Neural progenitor cell (in vitro differentiated cells): Measurements from ENCODE around the gene HOXC12. TPM values are rescaled to one million over a fixed set of nuclear protein-coding genes. Genes with fewer than 3 reads are reported as not detected.

Experiments
- DNase-seq: peaks from one replicate; pipeline ENCODE4 v3.0.0-alpha.2; 2016; ENCODE audit warnings: low spot score
- H2AFZ ChIP-seq: fragments of 200-600 bp; sonication (generic); replicated peaks from 2 replicates; pipeline ENCODE4 v1.6.1; 2016; ENCODE audit warnings: antibody characterized with exemption
- H3F3A ChIP-seq: fragments of 200-600 bp; sonication (generic); 2 replicates; pipeline ENCODE4 v1.6.1; 2016; ENCODE audit warnings: antibody characterized with exemption, low read depth
- H3K27ac ChIP-seq: fragments of 200-600 bp; sonication (generic); 2 replicates; pipeline ENCODE4 v1.5.1; 2016; ENCODE audit warnings: mild to moderate bottlenecking
- H3K27me3 ChIP-seq: fragments of 200-600 bp; sonication (generic); 2 replicates; pipeline ENCODE4 v1.6.1; 2016; ENCODE audit warnings: mild to moderate bottlenecking, moderate library complexity
- H3K36me3 ChIP-seq: fragments of 200-600 bp; sonication (generic); 2 replicates; pipeline ENCODE4 v1.5.1; 2016
- H3K4me1 ChIP-seq: fragments of 200-600 bp; sonication (generic); 2 replicates; pipeline ENCODE4 v1.6.1; 2016; ENCODE audit warnings: mixed run types
- H3K4me2 ChIP-seq: fragments of 200-600 bp; sonication (generic); 2 replicates; pipeline ENCODE4 v1.6.1; 2016
- H3K4me3 ChIP-seq: fragments of 200-600 bp; sonication (generic); 2 replicates; pipeline ENCODE4 v1.5.1; 2016
- H3K79me2 ChIP-seq: fragments of 200-600 bp; sonication (generic); 2 replicates; pipeline ENCODE4 v1.6.1; 2016; ENCODE audit warnings: low read depth
- H3K9ac ChIP-seq: fragments of 200-600 bp; sonication (generic); 2 replicates; pipeline ENCODE4 v1.6.1; 2016
- H3K9me3 ChIP-seq: fragments of 200-600 bp; sonication (generic); 2 replicates; pipeline ENCODE4 v1.5.1; 2016; ENCODE audit warnings: low read depth
- H4K20me1 ChIP-seq: fragments of 200-600 bp; sonication (generic); 2 replicates; pipeline ENCODE4 v1.6.1; 2016; ENCODE audit warnings: low read depth
- H3K27ac Mint-ChIP-seq: 3 replicates; pipeline ENCODE4 v1.8.0; 2021; ENCODE audit warnings: mixed read lengths
- H3K27me3 Mint-ChIP-seq: 2 replicates; pipeline ENCODE4 v1.8.0; 2022; ENCODE audit warnings: low read depth, mild to moderate bottlenecking, inconsistent platforms, moderate library complexity, mixed read lengths; ENCODE audit not compliant: insufficient read depth
- H3K36me3 Mint-ChIP-seq: 3 replicates; pipeline ENCODE4 v1.8.0; 2021; ENCODE audit warnings: mixed read lengths
- H3K4me1 Mint-ChIP-seq: 3 replicates; pipeline ENCODE4 v1.8.0; 2021; ENCODE audit warnings: mixed read lengths
- H3K4me3 Mint-ChIP-seq: 3 replicates; pipeline ENCODE4 v1.8.0; 2021; ENCODE audit warnings: mild to moderate bottlenecking, moderate library complexity, mixed read lengths
- H3K9me3 Mint-ChIP-seq: 3 replicates; pipeline ENCODE4 v1.8.0; 2020; ENCODE audit warnings: mixed read lengths
- EZH2 ChIP-seq: fragments of 200-600 bp; sonication (generic); IDR thresholded peaks from 2 replicates; pipeline ENCODE4 v1.6.1; 2017; ENCODE audit warnings: antibody characterized with exemption, mild to moderate bottlenecking, moderate library complexity
- EZH2phosphoT487 ChIP-seq: fragments of 200-600 bp; sonication (generic); IDR thresholded peaks from 2 replicates; pipeline ENCODE4 v1.6.1; 2017; ENCODE audit warnings: antibody characterized with exemption
- total RNA-seq: library from RNA; depleted of rRNA; stranded (reverse); fragments of >200 nt; gene quantifications from 2 replicates; pipeline ENCODE4 v1.2.3, GENCODE V29; 2015; ENCODE audit warnings: low replicate concordance
- TF ChIP-seq, protein P1 (sequence below): fragments of 200-600 bp; sonication (generic); IDR thresholded peaks from 2 replicates; pipeline ENCODE4 v1.5.1; 2017; ENCODE audit warnings: antibody characterized with exemption, mild to moderate bottlenecking

HOXC12 gene
- total RNA-seq, 1 donor from 2014 or later: not detected

DNA sequence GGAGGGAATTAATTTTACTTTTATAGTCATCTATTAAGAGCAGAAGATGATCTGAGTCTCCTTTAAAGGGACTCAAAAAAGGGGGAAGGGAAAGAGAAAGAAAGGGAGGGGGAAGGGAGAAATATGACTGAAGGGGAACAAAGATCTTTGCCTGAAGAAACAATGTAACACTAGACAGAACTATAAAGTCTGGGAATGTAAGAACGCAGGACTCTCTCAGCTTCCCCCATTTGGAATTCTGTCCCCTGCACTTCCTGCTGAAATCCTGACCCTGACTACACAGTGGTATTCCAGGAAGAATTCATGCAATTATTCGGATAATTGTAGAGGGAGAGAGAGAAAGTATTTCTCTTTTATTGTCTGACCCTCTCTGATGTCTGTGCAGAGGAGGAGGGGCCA, 9.6 kb downstream of the HOXC12 start:
- TF ChIP-seq EZH2phosphoT487: peak; percentile 19
- TF ChIP-seq EZH2: peak; percentile 54
- TF ChIP-seq, protein P1, sequence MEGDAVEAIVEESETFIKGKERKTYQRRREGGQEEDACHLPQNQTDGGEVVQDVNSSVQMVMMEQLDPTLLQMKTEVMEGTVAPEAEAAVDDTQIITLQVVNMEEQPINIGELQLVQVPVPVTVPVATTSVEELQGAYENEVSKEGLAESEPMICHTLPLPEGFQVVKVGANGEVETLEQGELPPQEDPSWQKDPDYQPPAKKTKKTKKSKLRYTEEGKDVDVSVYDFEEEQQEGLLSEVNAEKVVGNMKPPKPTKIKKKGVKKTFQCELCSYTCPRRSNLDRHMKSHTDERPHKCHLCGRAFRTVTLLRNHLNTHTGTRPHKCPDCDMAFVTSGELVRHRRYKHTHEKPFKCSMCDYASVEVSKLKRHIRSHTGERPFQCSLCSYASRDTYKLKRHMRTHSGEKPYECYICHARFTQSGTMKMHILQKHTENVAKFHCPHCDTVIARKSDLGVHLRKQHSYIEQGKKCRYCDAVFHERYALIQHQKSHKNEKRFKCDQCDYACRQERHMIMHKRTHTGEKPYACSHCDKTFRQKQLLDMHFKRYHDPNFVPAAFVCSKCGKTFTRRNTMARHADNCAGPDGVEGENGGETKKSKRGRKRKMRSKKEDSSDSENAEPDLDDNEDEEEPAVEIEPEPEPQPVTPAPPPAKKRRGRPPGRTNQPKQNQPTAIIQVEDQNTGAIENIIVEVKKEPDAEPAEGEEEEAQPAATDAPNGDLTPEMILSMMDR: no peak
- Histone ChIP-seq H3K27ac (no peak overlapping the region), H4K20me1 (peaks cover 75% of the 10 kb centered on the region), H3K4me2 (no peak overlapping the region), H3K79me2 (no peaks in the 10 kb centered on the region), H3K4me1 (no peaks in the 10 kb centered on the region), H3K4me3 (no peak overlapping the region), H3K9me3 (no peaks in the 10 kb centered on the region), H3F3A (no peaks in the 10 kb centered on the region), H3K27me3 (peaks cover 100% of the 10 kb centered on the region), H3K36me3 (no peaks in the 10 kb centered on the region), H3K9ac (no peak overlapping the region), H2AFZ (no peak overlapping the region)
- H3K27me3 Mint-ChIP-seq: peaks cover 94% of the 10 kb centered on the region
- H3K27ac Mint-ChIP-seq: no peak overlapping the region
- peaks cover 2% of the 10 kb centered on the region for H3K36me3 Mint-ChIP-seq
- peaks cover 13% of the 10 kb centered on the region for H3K9me3 Mint-ChIP-seq
- DNase-seq: no peak
- H3K4me3 Mint-ChIP-seq: no peak overlapping the region
- no peaks in the 10 kb centered on the region for H3K4me1 Mint-ChIP-seq

GRCh38 chr12:53965281-53966084, 10.8 kb downstream of the HOXC12 start:
- no peak overlapping the region for H3K4me3 Mint-ChIP-seq
- no peaks in the 10 kb centered on the region for H3K36me3 ChIP-seq
- no peak overlapping the region for H3K9ac ChIP-seq
- H3K4me3 ChIP-seq: no peak overlapping the region
- no peak overlapping the region for H3K4me2 ChIP-seq
- no peak for TF ChIP-seq EZH2phosphoT487
- H3K4me1 ChIP-seq: no peaks in the 10 kb centered on the region
- H3K27ac ChIP-seq: no peak overlapping the region
- peaks cover 100% of the 10 kb centered on the region for H3K27me3 ChIP-seq
- no peak overlapping the region for H2AFZ ChIP-seq
- peaks cover 94% of the 10 kb centered on the region for H3K27me3 Mint-ChIP-seq
- no peak for DNase-seq
- H3K4me1 Mint-ChIP-seq: no peaks in the 10 kb centered on the region
- no peaks in the 10 kb centered on the region for H3K79me2 ChIP-seq
- H3K9me3 ChIP-seq: no peaks in the 10 kb centered on the region
- peaks cover 2% of the 10 kb centered on the region for H3K36me3 Mint-ChIP-seq
- peaks cover 77% of the 10 kb centered on the region for H4K20me1 ChIP-seq
- H3K27ac Mint-ChIP-seq: no peak overlapping the region
- no peaks in the 10 kb centered on the region for H3F3A ChIP-seq
- peaks cover 9% of the 10 kb centered on the region for H3K9me3 Mint-ChIP-seq

DNA sequence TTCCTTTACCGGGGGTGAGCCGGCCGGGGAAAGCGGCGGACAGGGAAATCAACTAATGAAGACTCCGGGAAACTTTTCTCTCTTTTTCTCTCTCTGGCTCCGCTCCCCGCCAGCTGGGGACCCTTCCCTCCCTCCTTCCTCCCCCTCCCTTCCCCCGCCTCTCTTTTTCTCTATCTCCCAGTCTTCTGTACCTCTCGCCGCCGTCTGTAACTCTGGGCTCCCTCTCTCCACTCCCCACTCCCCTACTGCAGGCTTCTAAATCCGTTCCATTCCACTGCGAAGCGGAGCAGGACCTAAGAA, 11.3 kb downstream of the HOXC12 start:
- Histone ChIP-seq H3K9me3 (no peaks in the 10 kb centered on the region), H3K9ac (no peak overlapping the region), H3K4me3 (no peak overlapping the region), H2AFZ (no peak overlapping the region), H3K36me3 (no peaks in the 10 kb centered on the region), H3K4me2 (no peak overlapping the region), H3F3A (no peaks in the 10 kb centered on the region), H3K27me3 (peaks cover 100% of the 10 kb centered on the region), H3K79me2 (no peaks in the 10 kb centered on the region), H3K4me1 (no peaks in the 10 kb centered on the region), H3K27ac (no peak overlapping the region), H4K20me1 (peaks cover 82% of the 10 kb centered on the region)
- Mint-ChIP-seq H3K27ac (no peak overlapping the region), H3K36me3 (peaks cover 2% of the 10 kb centered on the region), H3K4me1 (no peaks in the 10 kb centered on the region), H3K9me3 (peaks cover 9% of the 10 kb centered on the region), H3K27me3 (peaks cover 95% of the 10 kb centered on the region), H3K4me3 (no peak overlapping the region)
- DNase-seq: no peak
- TF ChIP-seq EZH2: no peak
- no peak for TF ChIP-seq EZH2phosphoT487
- TF ChIP-seq, protein P1: no peak

DNA sequence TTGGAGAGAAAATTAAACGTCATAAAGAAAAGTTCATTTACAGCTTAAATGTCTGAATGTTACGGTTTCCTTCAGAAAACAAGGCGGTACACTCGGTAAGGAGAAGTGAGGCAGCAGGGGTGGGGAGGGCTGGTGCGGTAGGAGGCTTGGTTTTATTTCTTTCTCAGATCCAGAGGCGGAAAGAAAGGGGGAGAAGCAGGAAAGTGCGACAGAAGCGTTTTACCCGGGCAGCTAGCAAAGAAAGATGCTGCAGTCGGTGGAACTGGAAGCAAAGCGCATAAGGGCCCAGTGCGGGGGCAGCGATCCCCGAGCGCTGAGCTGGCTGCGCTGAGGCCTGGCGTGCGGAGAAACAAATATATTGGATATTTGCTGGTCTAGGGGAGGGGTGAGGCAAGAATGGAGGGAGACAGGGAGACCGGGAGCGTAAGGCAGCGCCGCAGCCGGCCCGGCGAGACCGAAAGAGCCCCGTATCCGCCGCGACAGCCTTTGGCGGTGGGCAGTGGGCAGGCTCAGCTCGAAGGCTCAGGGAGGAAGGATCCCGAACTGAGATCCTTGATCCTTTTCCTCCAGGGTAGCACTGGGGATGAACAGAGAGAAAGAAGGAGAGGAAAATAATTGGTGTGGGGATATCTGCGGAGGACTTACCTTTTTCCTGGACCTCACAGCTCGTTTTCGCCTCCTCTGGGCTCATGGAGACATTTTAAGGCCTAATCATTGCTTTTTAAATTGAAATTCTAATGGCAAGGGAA, 11.9 kb downstream of the HOXC12 start:
- TF ChIP-seq EZH2 (peak; percentile 100), EZH2phosphoT487 (peak; percentile 99)
- TF ChIP-seq, protein P1: no peak
- Histone ChIP-seq H2AFZ (no peak overlapping the region), H3K79me2 (no peaks in the 10 kb centered on the region), H3K9me3 (no peaks in the 10 kb centered on the region), H3K27me3 (peaks cover 100% of the 10 kb centered on the region), H4K20me1 (peaks cover 87% of the 10 kb centered on the region), H3F3A (no peaks in the 10 kb centered on the region), H3K27ac (no peak overlapping the region), H3K9ac (no peak overlapping the region), H3K4me1 (no peaks in the 10 kb centered on the region), H3K4me2 (no peak overlapping the region), H3K4me3 (no peak overlapping the region), H3K36me3 (no peaks in the 10 kb centered on the region)
- Mint-ChIP-seq H3K36me3 (peaks cover 2% of the 10 kb centered on the region), H3K9me3 (peaks cover 9% of the 10 kb centered on the region), H3K4me1 (no peaks in the 10 kb centered on the region), H3K4me3 (peak overlapping the region; percentile 53), H3K27ac (no peak overlapping the region), H3K27me3 (peaks cover 97% of the 10 kb centered on the region)
- no peak for DNase-seq
